ENCODE measurements around the gene LPIN2. TPM values are rescaled to one million over a fixed set of nuclear protein-coding genes. Genes with fewer than 3 reads are reported as not detected.
A peak's percentile ranks its signal among the peaks of the same experiment; 100 is the strongest.

LPIN2 gene
- total and polyA plus RNA-seq, 2 of the 13 experiments (the other 11 are each of a cell fraction or from before 2014, with no cell fraction given), result 46.0 to 119 TPM

DNA sequence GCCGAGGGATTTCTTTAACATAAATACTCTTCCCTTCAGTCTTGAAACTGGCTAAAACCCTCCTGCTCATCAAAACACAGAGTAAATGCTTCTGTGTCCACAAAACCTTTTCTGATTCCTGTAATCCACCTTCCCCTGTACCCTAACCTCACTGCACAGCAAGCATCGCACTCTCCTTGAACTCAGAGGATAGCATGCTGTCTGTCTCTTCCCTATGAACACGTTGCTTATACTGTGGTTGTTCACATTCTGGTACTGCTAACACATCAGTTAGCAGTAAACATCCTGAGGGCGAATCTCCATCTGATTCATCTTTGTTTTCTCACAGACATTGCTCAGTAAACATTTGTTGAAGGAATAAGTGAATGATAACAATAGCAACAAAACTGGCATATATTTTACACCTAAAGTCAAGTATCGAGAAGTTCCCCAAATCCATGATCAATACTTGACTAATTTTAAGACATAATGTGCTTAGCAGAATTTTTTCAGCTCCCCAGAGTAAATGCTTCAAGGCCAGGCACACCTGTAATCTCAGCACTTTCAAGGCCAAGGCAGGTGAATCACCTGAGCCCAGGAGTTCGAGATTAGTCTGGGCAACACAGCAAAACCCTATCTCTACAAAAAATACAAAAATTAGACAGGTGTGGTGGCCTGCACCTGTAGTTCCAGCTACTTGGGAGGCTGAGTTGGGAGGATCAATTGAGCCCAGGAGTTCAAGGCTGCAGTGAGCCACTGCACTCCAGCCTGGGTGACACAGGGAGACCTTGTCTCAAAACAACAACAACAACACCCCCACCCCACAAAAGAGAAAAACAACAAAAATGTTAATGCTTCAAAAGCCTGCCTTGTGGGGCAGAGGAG, 45.6 kb upstream of the LPIN2 start (continued):
- TF ChIP-seq ZNF501 (CRISPR knock-in tag; IDR thresholded peaks at IDR 0.05) (no peak), ZNF296 (CRISPR knock-in tag; conservative IDR thresholded peaks at IDR 0.05) (no peak), JARID2 (CRISPR knock-in tag; IDR thresholded peaks at IDR 0.05; ENCODE audit: insufficient replicate concordance) (no peak), POGZ (CRISPR knock-in tag; IDR thresholded peaks at IDR 0.05) (no peak; the same call in 1 of the 2 replicates), FOSL1 (CRISPR knock-in tag; IDR thresholded peaks at IDR 0.05; ENCODE audit: borderline replicate concordance) (no peak), HMGA1 (CRISPR knock-in tag; conservative IDR thresholded peaks at IDR 0.05) (no peak), ZNF446 (CRISPR knock-in tag; IDR thresholded peaks at IDR 0.05) (no peak), HMG20B (CRISPR knock-in tag; conservative IDR thresholded peaks at IDR 0.05) (no peak), PHF21A (CRISPR knock-in tag; IDR thresholded peaks at IDR 0.05) (no peak), ZNF329 (CRISPR knock-in tag; IDR thresholded peaks at IDR 0.05; ENCODE audit: low read depth) (no peak), ZNF674 (CRISPR knock-in tag; IDR thresholded peaks at IDR 0.05; ENCODE audit: low read depth) (no peak), TEAD3 (CRISPR knock-in tag; optimal IDR thresholded peaks at IDR 0.05; ENCODE audit: borderline replicate concordance) (peak; percentile 80)
- TF ChIP-seq, protein P1, sequence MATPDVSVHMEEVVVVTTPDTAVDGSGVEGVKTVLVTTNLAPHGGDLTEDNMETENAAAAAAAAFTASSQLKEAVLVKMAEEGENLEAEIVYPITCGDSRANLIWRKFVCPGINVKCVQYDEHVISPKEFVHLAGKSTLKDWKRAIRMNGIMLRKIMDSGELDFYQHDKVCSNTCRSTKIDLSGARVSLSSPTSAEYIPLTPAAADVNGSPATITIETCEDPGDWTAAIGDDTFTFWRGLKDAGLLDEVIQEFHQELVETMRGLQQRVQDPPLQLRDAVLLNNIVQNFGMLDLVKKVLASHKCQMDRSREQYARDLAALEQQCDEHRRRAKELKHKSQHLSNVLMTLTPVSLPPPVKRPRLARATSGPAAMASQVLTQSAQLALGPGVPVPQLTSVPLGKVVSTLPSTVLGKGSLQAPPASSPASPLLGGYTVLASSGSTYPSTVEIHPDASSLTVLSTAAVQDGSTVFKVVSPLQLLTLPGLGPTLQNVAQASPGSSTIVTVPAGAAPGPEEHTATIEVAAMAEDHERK (CRISPR knock-in tag; IDR thresholded peaks at IDR 0.05; ENCODE audit: low read depth), result no peak
- TF ChIP-seq, protein P2, sequence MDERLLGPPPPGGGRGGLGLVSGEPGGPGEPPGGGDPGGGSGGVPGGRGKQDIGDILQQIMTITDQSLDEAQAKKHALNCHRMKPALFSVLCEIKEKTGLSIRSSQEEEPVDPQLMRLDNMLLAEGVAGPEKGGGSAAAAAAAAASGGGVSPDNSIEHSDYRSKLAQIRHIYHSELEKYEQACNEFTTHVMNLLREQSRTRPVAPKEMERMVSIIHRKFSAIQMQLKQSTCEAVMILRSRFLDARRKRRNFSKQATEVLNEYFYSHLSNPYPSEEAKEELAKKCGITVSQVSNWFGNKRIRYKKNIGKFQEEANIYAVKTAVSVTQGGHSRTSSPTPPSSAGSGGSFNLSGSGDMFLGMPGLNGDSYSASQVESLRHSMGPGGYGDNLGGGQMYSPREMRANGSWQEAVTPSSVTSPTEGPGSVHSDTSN (CRISPR knock-in tag; IDR thresholded peaks at IDR 0.05), result no peak
- TF ChIP-seq, protein P3, sequence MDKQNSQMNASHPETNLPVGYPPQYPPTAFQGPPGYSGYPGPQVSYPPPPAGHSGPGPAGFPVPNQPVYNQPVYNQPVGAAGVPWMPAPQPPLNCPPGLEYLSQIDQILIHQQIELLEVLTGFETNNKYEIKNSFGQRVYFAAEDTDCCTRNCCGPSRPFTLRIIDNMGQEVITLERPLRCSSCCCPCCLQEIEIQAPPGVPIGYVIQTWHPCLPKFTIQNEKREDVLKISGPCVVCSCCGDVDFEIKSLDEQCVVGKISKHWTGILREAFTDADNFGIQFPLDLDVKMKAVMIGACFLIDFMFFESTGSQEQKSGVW (CRISPR knock-in tag; IDR thresholded peaks at IDR 0.05; ENCODE audit: borderline replicate concordance), result no peak
- TF ChIP-seq, protein P4, sequence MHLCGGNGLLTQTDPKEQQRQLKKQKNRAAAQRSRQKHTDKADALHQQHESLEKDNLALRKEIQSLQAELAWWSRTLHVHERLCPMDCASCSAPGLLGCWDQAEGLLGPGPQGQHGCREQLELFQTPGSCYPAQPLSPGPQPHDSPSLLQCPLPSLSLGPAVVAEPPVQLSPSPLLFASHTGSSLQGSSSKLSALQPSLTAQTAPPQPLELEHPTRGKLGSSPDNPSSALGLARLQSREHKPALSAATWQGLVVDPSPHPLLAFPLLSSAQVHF (CRISPR knock-in tag; IDR thresholded peaks at IDR 0.05), result no peak
- TF ChIP-seq, protein P5, sequence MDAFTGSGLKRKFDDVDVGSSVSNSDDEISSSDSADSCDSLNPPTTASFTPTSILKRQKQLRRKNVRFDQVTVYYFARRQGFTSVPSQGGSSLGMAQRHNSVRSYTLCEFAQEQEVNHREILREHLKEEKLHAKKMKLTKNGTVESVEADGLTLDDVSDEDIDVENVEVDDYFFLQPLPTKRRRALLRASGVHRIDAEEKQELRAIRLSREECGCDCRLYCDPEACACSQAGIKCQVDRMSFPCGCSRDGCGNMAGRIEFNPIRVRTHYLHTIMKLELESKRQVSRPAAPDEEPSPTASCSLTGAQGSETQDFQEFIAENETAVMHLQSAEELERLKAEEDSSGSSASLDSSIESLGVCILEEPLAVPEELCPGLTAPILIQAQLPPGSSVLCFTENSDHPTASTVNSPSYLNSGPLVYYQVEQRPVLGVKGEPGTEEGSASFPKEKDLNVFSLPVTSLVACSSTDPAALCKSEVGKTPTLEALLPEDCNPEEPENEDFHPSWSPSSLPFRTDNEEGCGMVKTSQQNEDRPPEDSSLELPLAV (CRISPR knock-in tag; conservative IDR thresholded peaks at IDR 0.05; ENCODE audit: low read depth), result no peak
- TF ChIP-seq, protein P6, sequence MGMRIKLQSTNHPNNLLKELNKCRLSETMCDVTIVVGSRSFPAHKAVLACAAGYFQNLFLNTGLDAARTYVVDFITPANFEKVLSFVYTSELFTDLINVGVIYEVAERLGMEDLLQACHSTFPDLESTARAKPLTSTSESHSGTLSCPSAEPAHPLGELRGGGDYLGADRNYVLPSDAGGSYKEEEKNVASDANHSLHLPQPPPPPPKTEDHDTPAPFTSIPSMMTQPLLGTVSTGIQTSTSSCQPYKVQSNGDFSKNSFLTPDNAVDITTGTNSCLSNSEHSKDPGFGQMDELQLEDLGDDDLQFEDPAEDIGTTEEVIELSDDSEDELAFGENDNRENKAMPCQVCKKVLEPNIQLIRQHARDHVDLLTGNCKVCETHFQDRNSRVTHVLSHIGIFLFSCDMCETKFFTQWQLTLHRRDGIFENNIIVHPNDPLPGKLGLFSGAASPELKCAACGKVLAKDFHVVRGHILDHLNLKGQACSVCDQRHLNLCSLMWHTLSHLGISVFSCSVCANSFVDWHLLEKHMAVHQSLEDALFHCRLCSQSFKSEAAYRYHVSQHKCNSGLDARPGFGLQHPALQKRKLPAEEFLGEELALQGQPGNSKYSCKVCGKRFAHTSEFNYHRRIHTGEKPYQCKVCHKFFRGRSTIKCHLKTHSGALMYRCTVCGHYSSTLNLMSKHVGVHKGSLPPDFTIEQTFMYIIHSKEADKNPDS (CRISPR knock-in tag; IDR thresholded peaks at IDR 0.05), result no peak
- TF ChIP-seq, protein P7, sequence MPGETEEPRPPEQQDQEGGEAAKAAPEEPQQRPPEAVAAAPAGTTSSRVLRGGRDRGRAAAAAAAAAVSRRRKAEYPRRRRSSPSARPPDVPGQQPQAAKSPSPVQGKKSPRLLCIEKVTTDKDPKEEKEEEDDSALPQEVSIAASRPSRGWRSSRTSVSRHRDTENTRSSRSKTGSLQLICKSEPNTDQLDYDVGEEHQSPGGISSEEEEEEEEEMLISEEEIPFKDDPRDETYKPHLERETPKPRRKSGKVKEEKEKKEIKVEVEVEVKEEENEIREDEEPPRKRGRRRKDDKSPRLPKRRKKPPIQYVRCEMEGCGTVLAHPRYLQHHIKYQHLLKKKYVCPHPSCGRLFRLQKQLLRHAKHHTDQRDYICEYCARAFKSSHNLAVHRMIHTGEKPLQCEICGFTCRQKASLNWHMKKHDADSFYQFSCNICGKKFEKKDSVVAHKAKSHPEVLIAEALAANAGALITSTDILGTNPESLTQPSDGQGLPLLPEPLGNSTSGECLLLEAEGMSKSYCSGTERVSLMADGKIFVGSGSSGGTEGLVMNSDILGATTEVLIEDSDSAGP (CRISPR knock-in tag; IDR thresholded peaks at IDR 0.05; ENCODE audit: borderline replicate concordance), result no peak; the same call in 1 of the 2 replicates

Data from HepG2 (cell line).